Tibial nerve (tissue), 3 donors: Measurements from ENCODE around the gene GABRR1.

Experiments used
- CTCF ChIP-seq, 5 experiments: fragments of 200-600 bp in 3 of 5; fragments of 450-650 bp in 2 of 5; sonication (generic) in 3 of 5; IDR thresholded peaks; one replicate each; pipeline ENCODE4 v1.5.1; 2016 to 2019; ENCODE audit warnings: antibody characterized with exemption in 5 of 5, mild to moderate bottlenecking in 3 of 5, moderate library complexity in 2 of 5
- POLR2A ChIP-seq, 2 donors: fragments of 450-650 bp; IDR thresholded peaks; one replicate each; pipeline ENCODE4 v1.6.1; 2017; ENCODE audit warnings: antibody characterized with exemption in 2 of 2, mild to moderate bottlenecking in 2 of 2, moderate library complexity in 2 of 2

DNA sequence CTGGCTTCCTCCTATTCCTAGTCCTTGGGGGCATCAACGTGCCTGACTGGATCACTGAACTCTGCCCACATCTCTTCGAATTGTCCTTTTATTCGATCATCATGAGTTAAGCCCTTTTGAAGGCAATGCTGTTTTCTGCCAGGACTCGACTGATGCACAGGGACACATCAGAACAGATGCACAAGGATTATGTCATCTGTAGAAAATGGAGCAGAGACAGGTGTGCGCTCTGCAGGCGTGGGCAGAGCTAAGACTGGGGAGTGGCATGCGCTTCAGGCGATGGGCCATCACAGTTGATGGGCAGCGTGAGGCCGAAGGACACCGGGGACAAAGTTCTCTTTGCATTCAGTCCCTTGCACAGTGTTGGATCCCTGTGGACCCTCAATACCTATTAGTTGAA is 13.1 kb downstream of the GABRR1 start:
- TF ChIP-seq POLR2A (IDR thresholded peaks at IDR 0.05) = no peak
- no peak for TF ChIP-seq CTCF (IDR thresholded peaks at IDR 0.05)
